Activated effector memory CD4-positive, alpha-beta T cell treated with anti-CD3 and anti-CD28 coated beads, Interleukin-2, amount 50 U/mL, for 16 hours (primary cell): ENCODE data around the gene EIF3L.

Source experiments
- DNase-seq: peaks from one replicate; pipeline ENCODE4 v3.0.0-alpha.2; 2020

Gene EIF3L

GRCh38 chr22:37817705-37818408, 31.4 kb upstream of the EIF3L start:
- DNase-seq: peak; percentile 93

GRCh38 chr22:37818409-37819104, 30.7 kb upstream of the EIF3L start:
- DNase-seq: peak; percentile 87

DNA sequence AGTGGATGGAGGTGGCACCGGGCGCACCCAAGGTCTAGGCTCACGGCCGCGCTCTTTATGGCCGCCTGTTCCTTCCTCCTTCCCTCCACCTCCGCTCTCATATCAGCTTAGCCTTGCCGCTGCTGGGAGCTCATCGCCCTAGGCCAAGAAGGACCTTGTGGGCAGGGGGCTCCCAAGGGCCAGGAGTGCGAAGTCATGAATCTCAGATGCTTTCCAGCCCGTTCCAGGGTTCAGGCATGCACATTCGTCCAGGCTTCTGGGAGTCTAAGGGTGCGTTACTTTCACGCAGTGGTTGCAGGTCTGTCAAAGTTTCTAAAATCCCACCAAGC, 30.1 kb upstream of the EIF3L start:
- no peak for DNase-seq

GRCh38 chr22:37820350-37820749, 28.9 kb upstream of the EIF3L start:
- no peak for DNase-seq

DNA sequence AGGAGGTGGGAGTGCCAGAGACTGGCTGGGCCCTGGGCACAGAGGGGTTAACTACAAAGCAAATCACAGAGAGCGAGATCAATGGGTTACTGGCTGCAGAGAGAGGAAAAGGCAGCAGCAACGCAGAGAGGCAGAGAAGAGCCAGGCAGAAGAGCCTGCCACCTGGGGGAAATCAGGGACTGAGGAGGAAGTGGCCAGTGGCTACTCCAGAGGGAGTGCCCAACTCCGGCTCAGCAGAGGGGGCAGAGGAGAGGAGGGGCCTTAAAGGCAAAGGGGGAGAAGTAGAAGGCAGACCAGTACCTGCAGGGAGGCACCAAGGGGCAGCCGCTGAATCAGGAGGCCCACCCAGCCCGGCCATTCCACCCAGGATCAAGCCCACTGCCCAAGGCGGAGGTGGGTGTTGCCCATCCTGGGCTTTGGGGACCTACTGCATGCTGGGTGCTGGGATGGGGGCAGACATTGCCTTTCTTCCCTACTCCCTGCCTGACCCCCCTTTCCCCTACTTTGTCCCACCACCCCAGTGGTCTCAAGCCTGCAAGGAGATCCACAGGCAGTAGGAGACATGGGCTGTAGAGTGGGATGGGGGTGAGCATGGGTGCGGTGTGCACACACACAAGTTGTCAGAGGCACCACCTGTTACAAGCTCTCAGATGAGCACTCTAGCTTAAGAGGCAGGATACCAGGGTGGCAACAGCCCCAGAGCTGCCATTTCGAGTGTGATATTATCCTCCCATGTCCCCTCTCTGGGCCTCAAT, 27.0 kb upstream of the EIF3L start:
- DNase-seq: no peak

DNA sequence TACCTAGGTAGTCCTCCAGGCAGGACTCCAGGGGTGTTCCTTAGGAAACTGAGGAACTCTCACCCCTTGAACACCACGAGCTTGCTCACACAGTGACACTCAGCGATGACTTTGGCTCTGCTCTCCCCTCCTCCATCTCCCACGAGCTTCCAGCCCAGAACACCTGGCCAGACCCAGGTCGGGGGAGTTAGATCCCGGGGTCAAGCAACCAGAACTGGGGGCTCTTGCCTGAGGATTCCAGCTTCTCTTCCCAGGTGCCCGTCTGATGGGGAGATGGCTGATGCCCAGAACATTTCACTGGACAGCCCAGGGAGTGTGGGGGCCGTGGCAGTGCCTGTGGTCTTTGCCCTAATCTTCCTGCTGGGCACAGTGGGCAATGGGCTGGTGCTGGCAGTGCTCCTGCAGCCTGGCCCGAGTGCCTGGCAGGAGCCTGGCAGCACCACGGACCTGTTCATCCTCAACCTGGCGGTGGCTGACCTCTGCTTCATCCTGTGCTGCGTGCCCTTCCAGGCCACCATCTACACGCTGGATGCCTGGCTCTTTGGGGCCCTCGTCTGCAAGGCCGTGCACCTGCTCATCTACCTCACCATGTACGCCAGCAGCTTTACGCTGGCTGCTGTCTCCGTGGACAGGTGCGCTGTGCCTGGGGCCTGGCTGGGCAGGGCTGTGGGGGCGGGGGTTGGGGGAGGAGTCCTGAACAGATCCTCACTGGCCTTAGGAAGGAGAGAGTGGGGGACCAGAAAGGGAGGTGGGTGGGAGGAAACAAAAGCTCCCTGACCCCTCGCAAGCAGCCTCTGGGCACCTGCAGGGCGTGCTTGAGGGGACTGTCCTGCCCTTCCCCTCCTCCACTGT, 25.9 kb upstream of the EIF3L start, which contains the start of gene GALR3:
Gene GALR3, plus strand, starts transcription at position 249 of the 852 bp plus-strand sequence. Its CDS starts 25 bp downstream, at position 274.
- DNase-seq: no peak

- DNase-seq: no peak
Measured at GRCh38 chr22:37824674-37825641, 24.3 kb upstream of the EIF3L start.

- no peak for DNase-seq
Measured at GRCh38 chr22:37827056-37827455, 22.2 kb upstream of the EIF3L start.

- DNase-seq: no peak
Measured at GRCh38 chr22:37830093-37830842, 19.0 kb upstream of the EIF3L start.

DNA sequence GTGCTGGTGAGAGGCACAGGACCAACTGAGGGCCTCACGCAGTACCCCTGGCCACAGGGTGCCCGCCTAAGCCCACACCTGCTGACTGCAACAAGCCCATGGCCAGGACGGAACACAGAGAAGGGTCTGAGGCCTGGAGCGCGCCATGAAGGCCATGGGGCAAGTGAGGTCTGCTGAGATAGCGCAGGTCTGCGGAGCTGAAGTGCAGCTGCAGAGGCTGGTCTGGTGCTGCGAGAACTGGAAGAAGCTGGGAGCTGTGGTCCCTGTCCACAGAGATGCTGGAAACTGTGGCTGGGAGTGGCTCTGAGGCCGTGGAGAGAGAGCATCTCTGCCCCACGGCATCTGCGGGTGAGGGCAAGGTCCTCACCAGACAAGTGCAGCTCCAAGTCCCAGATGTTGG, 17.7 kb upstream of the EIF3L start:
- DNase-seq: no peak

DNA sequence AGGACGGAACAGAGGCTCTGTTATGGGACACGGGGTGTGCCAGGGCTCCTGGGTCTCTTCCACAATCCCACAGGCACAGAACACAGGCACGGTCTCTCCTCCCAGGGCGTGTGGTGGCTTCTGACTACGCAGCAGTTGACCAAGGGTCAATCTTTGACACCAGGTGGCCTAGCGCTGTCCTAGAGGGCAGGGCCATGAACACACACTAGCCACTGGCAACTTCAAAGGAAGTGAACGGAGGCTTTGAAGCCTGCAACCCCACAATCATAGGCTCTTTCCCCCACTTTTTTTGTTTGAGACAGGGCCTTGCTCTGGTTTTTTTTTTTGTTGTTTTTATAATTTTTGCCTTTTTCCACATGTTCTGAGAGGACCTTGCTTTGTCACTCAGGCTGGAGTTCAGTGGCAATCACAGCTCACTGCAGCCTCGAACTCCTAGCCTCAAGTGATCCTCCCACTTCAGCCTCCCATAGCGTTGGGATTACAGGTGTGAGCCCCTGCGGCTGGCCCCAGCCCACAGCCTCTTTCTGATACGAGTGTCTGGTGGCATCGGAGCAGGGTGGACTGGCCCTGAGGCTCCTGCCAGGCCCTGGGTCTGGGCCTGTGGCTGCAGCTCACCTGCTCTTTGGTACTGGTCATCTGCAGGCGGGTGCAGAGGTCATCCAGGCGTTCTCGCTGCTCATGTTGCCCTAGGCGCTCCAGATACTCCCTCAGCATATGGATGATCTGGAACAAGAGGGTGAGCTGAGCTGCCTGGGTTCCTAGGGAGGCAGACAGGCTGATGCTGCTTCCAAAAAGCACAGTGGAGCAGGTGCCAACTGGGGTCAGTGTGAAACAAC, 17.0 kb upstream of the EIF3L start:
- no peak for DNase-seq

GRCh38 chr22:37842015-37842793, 7.0 kb upstream of the EIF3L start:
- DNase-seq: no peak

DNA sequence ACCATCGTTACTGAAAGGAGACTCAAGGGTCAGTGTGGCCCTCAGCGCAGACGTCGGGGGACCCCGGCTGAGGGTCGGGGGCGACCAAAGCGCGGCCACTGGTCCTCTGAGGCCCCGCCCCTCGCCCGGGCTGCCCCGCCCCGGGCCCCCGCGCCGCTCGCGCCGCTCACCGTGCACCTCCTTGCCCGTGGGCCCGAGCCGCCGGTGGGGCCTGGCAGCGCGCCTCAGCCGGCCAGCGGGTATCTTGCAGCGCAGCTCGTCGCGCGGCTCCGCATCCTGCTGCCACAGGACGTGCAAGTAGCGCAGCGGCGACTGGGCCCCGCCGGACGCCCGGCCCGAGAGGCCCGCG, 5.5 kb upstream of the EIF3L start:
- DNase-seq: peak; percentile 86

DNA sequence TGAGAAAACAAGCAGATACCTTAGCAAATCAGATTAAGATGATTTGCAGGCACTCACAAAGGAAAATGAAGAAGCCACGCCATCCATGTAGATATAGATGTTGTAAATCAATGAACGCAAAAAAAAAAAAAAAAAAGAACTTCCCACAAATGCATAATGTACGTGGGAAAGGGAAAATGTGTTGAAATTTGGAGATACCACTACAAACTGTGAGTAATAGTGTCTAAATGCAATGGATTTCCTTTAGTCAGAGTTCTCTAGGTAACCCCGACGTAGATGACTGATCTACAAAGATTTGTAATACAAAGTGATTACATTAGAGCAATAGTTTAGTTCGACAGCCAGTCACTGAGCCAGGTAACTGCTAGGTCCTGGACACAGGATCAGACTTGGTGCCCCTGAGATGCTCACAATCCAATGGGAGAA, 4.3 kb upstream of the EIF3L start:
- DNase-seq: no peak

DNA sequence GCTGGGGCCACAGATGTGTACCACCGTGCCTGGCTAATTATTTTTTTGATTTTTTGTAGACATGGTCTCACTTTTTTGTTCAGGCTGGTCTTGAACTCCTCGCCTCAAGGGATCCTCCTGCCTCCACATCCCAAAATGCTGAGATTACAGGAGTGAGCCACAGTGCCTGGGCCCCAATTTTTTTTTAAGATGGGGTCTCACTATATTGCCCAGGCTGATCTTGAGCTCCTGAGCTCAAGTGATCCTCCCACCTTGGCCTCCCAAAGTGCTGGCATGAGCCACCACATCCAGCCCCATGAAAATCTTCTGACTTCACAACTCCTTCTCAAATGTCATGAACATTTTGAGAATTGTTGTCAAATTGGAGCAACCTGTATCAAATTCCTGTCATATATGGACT, 2.8 kb upstream of the EIF3L start:
- no peak for DNase-seq

GRCh38 chr22:37848587-37849088, 581 bp upstream of the EIF3L start:
- DNase-seq: peak; percentile 67

DNA sequence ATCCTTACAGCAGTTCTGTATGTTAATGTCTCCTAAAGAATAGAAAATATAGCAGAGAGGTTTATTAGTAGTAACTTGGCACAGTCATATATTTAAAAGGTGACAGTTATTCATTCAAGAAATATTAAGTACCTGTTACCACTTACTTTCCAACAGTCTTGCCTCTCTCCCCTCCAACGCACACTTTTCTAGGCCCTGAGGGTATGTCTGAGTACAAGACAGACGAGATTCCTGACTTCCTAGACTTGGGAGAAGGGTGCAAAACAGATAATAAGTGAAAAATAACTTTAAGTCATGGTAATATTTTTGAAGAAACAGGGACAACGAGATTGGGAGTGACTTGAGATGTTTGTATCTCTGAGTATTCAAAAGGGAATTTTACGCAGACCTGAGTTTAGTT, 1.6 kb downstream of the EIF3L start:
- no peak for DNase-seq

DNA sequence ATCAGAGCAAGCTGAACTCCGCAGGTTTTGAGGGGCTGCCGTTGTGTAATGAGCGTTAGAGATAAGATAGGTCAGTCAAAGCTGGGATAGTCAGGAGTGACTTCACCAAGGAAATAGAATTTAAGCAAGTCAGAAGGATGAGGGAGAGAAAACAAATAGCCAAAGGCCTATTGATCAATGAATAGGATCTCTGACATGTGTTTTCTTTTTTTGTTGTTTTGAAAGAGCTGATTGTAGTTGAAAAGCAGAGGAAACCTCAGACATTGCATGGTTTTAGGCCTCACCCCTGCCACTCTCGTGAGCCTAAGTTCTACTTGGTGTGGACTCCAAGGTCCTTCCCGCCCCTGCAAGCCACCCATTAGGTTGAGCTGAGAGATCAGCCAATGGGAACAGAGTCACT, 3.2 kb downstream of the EIF3L start:
- no peak for DNase-seq

- DNase-seq: no peak
Measured at GRCh38 chr22:37854946-37855345, 5.7 kb downstream of the EIF3L start.
